ENCODE results near the gene CSRNP2.
"Not testable (repeated sequence)": the region's sequence is repeated elsewhere in the genome, so short reads cannot be mapped to it uniquely, and the experiment has no call there.

Gene CSRNP2

GRCh38 chr12:51025836-51026638 is 57.4 kb downstream of the CSRNP2 start, which contains the start of gene SLC11A2:
Gene SLC11A2 (minus strand): TSS chr12:51026384. CDS start chr12:51010728, 15,656 bp downstream.
- peak; percentile 87 for DNase-seq

GRCh38 chr12:51025338-51025835 is 58.0 kb downstream of the CSRNP2 start:
- DNase-seq, result no peak

- no peak for DNase-seq
Measured at GRCh38 chr12:51023625-51024382, 59.6 kb downstream of the CSRNP2 start.

- DNase-seq, result no peak
Measured at GRCh38 chr12:51021694-51022093, 61.7 kb downstream of the CSRNP2 start.

GRCh38 chr12:51020448-51021182 is 62.8 kb downstream of the CSRNP2 start:
- DNase-seq, result no peak

- DNase-seq, result no peak
Measured at GRCh38 chr12:51019927-51020326, 63.5 kb downstream of the CSRNP2 start.

- DNase-seq, result no peak
Measured at GRCh38 chr12:51018956-51019355, 64.4 kb downstream of the CSRNP2 start.

GRCh38 chr12:51017452-51017851 is 65.9 kb downstream of the CSRNP2 start:
- DNase-seq, result no peak

GRCh38 chr12:51014467-51014866 is 68.9 kb downstream of the CSRNP2 start:
- DNase-seq, result not testable (repeated sequence)

GRCh38 chr12:51013441-51013840 is 70.0 kb downstream of the CSRNP2 start:
- DNase-seq, result no peak

GRCh38 chr12:51012570-51013236 is 70.7 kb downstream of the CSRNP2 start:
- no peak for DNase-seq

GRCh38 chr12:51011955-51012354 is 71.4 kb downstream of the CSRNP2 start:
- DNase-seq, result no peak

Measured in activated effector memory CD4-positive, alpha-beta T cell treated with Interleukin-2 at 50 U/mL for 16 hours (primary cell).